Liver (tissue), 9 donors: ENCODE measurements around the gene RECQL5. TPM values are rescaled to one million over a fixed set of nuclear protein-coding genes. Genes with fewer than 3 reads are reported as not detected.

Experiments
- DNase-seq: peaks from one replicate; pipeline ENCODE4 v3.0.0-alpha.2; 2017; ENCODE audit warnings: low spot score
- H3K27ac ChIP-seq, 2 donors: one replicate each; pipeline ENCODE4 v1.7.0; 2013; ENCODE audit warnings: inconsistent platforms in 2 of 2, low read length in 2 of 2, control low read depth in 1 of 2, low read depth in 1 of 2, mild to moderate bottlenecking in 1 of 2
- H3K27me3 ChIP-seq, 4 donors: one replicate each; pipeline versions ENCODE4 v1.6.1 to v1.7.0; 2013; ENCODE audit warnings: low read length in 3 of 4, inconsistent platforms in 1 of 4, mild to moderate bottlenecking in 1 of 4, moderate library complexity in 1 of 4; ENCODE audit not compliant: control insufficient read depth in 4 of 4, insufficient read depth in 4 of 4
- H3K36me3 ChIP-seq, 4 donors: one replicate each; pipeline versions ENCODE4 v1.6.1 to v1.7.0; 2013; ENCODE audit warnings: low read length in 3 of 4, mild to moderate bottlenecking in 3 of 4, low read depth in 1 of 4, moderate library complexity in 1 of 4; ENCODE audit not compliant: control insufficient read depth in 4 of 4, insufficient read depth in 3 of 4
- H3K4me1 ChIP-seq, 4 donors: one replicate each; pipeline versions ENCODE4 v1.6.1 to v1.7.0; 2013; ENCODE audit warnings: low read length in 3 of 4, mild to moderate bottlenecking in 3 of 4, moderate library complexity in 1 of 4; ENCODE audit not compliant: control insufficient read depth in 4 of 4, insufficient read depth in 4 of 4
- H3K4me3 ChIP-seq, 3 donors: one replicate each; pipeline versions ENCODE4 v1.6.1 to v1.7.0; 2013; ENCODE audit warnings: low read length in 3 of 3, control low read depth in 1 of 3, low read depth in 1 of 3, mild to moderate bottlenecking in 1 of 3
- H3K9ac ChIP-seq, 2 donors: one replicate each; pipeline ENCODE4 v1.7.0; 2013; ENCODE audit warnings: low read length in 2 of 2, mild to moderate bottlenecking in 2 of 2, moderate library complexity in 2 of 2, control low read depth in 1 of 2, low read depth in 1 of 2
- H3K9me3 ChIP-seq, 4 donors: one replicate each; pipeline versions ENCODE4 v1.6.1 to v1.7.0; 2013; ENCODE audit warnings: low read length in 3 of 4; ENCODE audit not compliant: control insufficient read depth in 4 of 4
- EGR1 ChIP-seq, 2 donors: IDR thresholded peaks; 2 replicates each; pipeline ENCODE4 v1.6.1; 2016 to 2018; ENCODE audit warnings: antibody characterized with exemption in 2 of 2, low read depth in 2 of 2
- FOXA1 ChIP-seq: IDR thresholded peaks from 2 replicates; pipeline ENCODE4 v1.6.1; 2016; ENCODE audit warnings: antibody characterized with exemption
- GABPA ChIP-seq, 2 donors: IDR thresholded peaks in 1 of 2; conservative IDR thresholded peaks in 1 of 2; 2 replicates each; pipeline ENCODE4 v1.6.1; 2016; ENCODE audit warnings: antibody characterized with exemption in 2 of 2, mild to moderate bottlenecking in 1 of 2, moderate library complexity in 1 of 2
- HNF4A ChIP-seq, 2 donors: conservative IDR thresholded peaks; 2 replicates each; pipeline ENCODE4 v1.6.1; 2016; ENCODE audit warnings: antibody characterized with exemption in 2 of 2, mild to moderate bottlenecking in 2 of 2
- JUND ChIP-seq, 2 donors: IDR thresholded peaks; 2 replicates each; pipeline ENCODE4 v1.6.1; 2016; ENCODE audit warnings: antibody characterized with exemption in 2 of 2
- NR2F2 ChIP-seq: IDR thresholded peaks from 2 replicates; pipeline ENCODE4 v1.6.1; 2016; ENCODE audit warnings: antibody characterized with exemption
- RAD21 ChIP-seq, 2 donors: IDR thresholded peaks; 2 replicates each; pipeline ENCODE4 v1.6.1; 2016; ENCODE audit warnings: antibody characterized with exemption in 2 of 2, mild to moderate bottlenecking in 2 of 2
- SP1 ChIP-seq: IDR thresholded peaks from 2 replicates; pipeline ENCODE4 v1.6.1; 2018; ENCODE audit warnings: antibody characterized with exemption, mild to moderate bottlenecking
- TAF1 ChIP-seq: conservative IDR thresholded peaks from 2 replicates; pipeline ENCODE4 v1.6.1; 2016; ENCODE audit warnings: antibody characterized with exemption, mild to moderate bottlenecking
- WGBS: extraction: QIAGEN DNeasy Blood & Tissue Kit; methylation state at CpG from one replicate; pipeline ENCODE4 v1.1.7; 2013; 5-methylcytosine and 5-hydroxymethylcytosine counted together
- polyA plus RNA-seq, 2 donors: library from polyadenylated mRNA; stranded (reverse) in 1 of 2; unstranded in 1 of 2; fragments of 200-250 nt in 1 of 2; fragments of >200 nt in 1 of 2; fragmentation: Nextera tagmentation in 1 of 2; extraction: Ambion mirVana in 1 of 2; gene quantifications; one replicate each; pipeline versions ENCODE4 v1.2.1 to v1.2.3, GENCODE V29; 2013 to 2015
- total RNA-seq, 2 donors: library from RNA; depleted of rRNA; stranded (reverse); fragments of >200 nt; gene quantifications; one replicate each; pipeline ENCODE4 v1.2.3, GENCODE V29; 2014
- TF ChIP-seq, protein P1 (sequence below): IDR thresholded peaks from 2 replicates; pipeline ENCODE4 v1.6.1; 2016; ENCODE audit warnings: antibody characterized with exemption, mild to moderate bottlenecking
- TF ChIP-seq, protein P2 (sequence below): IDR thresholded peaks from 2 replicates; pipeline ENCODE4 v1.6.1; 2016; ENCODE audit warnings: antibody characterized with exemption
- TF ChIP-seq, protein P3 (sequence below): IDR thresholded peaks from 2 replicates; pipeline ENCODE4 v1.6.1; 2016; ENCODE audit warnings: antibody characterized with exemption
- donor health status: healthy.
- donor health status: healthy.
- donor health status: healthy.
- donor health status: healthy.
- donor health status: healthy.

RECQL5 gene
- total and polyA plus RNA-seq, 4 donors: 8.3 to 15.1 (median 11.5) TPM

DNA sequence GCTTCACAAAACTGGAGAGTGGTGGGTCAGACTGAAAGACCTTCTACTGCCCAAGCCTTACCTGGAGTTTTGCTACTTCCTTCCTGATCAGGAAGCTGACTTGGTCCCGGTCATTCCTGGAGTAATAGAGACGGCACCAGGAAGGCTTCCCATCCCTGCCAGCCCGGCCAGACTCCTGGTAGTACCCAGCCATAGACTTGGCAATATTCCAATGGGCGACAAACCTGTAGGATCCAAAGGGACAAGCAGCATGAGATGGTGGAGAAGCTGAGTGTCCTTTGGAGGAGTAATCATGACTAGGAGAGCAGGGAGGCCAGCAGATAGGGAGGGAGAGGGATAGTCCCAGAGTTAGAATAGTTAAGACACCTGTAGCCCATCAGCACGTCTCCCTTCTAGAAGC is 8.7 kb downstream of the RECQL5 start:
- no peaks in the 10 kb centered on the region for H3K4me1 ChIP-seq
- H3K4me3 ChIP-seq: no peak overlapping the region
- no peaks in the 10 kb centered on the region for H3K9me3 ChIP-seq
- H3K27ac ChIP-seq: no peak overlapping the region
- no peak for TF ChIP-seq EGR1 (IDR thresholded peaks at IDR 0.05; ENCODE audit: low read depth in 2 of 2)
- TF ChIP-seq FOXA1: no peak
- TF ChIP-seq NR2F2: no peak
- TF ChIP-seq RAD21 (IDR thresholded peaks at IDR 0.05): no peak
- TF ChIP-seq GABPA (IDR thresholded peaks at IDR 0.05 in 1 of 2, conservative IDR thresholded peaks at IDR 0.05 in 1 of 2): no peak
- TF ChIP-seq, protein P1, sequence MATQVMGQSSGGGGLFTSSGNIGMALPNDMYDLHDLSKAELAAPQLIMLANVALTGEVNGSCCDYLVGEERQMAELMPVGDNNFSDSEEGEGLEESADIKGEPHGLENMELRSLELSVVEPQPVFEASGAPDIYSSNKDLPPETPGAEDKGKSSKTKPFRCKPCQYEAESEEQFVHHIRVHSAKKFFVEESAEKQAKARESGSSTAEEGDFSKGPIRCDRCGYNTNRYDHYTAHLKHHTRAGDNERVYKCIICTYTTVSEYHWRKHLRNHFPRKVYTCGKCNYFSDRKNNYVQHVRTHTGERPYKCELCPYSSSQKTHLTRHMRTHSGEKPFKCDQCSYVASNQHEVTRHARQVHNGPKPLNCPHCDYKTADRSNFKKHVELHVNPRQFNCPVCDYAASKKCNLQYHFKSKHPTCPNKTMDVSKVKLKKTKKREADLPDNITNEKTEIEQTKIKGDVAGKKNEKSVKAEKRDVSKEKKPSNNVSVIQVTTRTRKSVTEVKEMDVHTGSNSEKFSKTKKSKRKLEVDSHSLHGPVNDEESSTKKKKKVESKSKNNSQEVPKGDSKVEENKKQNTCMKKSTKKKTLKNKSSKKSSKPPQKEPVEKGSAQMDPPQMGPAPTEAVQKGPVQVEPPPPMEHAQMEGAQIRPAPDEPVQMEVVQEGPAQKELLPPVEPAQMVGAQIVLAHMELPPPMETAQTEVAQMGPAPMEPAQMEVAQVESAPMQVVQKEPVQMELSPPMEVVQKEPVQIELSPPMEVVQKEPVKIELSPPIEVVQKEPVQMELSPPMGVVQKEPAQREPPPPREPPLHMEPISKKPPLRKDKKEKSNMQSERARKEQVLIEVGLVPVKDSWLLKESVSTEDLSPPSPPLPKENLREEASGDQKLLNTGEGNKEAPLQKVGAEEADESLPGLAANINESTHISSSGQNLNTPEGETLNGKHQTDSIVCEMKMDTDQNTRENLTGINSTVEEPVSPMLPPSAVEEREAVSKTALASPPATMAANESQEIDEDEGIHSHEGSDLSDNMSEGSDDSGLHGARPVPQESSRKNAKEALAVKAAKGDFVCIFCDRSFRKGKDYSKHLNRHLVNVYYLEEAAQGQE: no peak
- TF ChIP-seq JUND (IDR thresholded peaks at IDR 0.05): no peak
- TF ChIP-seq, protein P2, sequence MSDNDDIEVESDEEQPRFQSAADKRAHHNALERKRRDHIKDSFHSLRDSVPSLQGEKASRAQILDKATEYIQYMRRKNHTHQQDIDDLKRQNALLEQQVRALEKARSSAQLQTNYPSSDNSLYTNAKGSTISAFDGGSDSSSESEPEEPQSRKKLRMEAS: no peak
- TF ChIP-seq HNF4A (conservative IDR thresholded peaks at IDR 0.05): no peak
- TF ChIP-seq TAF1: no peak
- no peak for TF ChIP-seq SP1
- peaks cover 8 to 44% (median 27%) of the 10 kb centered on the region in 4 donors for H3K36me3 ChIP-seq
- no peaks in the 10 kb centered on the region for H3K27me3 ChIP-seq
- DNase-seq: no peak
- H3K9ac ChIP-seq: no peak overlapping the region
- 88% methylated on average over 5 of the region's 5 CpGs for WGBS

DNA sequence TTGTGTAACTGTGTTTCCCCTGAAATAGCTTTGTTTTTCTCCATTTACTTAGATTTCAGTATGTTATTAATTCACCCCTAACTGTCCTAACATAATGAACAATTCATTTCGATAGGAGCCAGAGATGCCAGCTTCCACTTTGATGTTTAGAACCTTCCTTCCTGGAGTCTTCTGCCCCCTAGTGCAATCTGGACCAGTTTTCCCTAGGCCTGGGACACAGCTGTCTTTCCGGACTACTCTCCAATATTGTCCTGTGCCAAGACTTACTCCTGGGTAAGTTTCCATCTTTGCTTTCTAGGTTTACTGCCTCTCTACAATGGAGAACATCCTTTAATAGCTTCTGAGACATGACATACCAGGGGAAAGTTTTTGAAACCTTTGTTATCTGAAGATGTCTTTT is 12.8 kb downstream of the RECQL5 start:
- 55% methylated on average over 2 of the region's 2 CpGs for WGBS
- Histone ChIP-seq H3K9ac (no peak overlapping the region), H3K27ac (no peak overlapping the region)

More for the DNA sequence above, 12.8 kb downstream of the RECQL5 start:
- no peak for DNase-seq
- no peaks in the 10 kb centered on the region for H3K9me3 ChIP-seq
- no peaks in the 10 kb centered on the region for H3K4me1 ChIP-seq
- TF ChIP-seq RAD21 (IDR thresholded peaks at IDR 0.05): peak; percentile 28 to 35
- TF ChIP-seq, protein P3, sequence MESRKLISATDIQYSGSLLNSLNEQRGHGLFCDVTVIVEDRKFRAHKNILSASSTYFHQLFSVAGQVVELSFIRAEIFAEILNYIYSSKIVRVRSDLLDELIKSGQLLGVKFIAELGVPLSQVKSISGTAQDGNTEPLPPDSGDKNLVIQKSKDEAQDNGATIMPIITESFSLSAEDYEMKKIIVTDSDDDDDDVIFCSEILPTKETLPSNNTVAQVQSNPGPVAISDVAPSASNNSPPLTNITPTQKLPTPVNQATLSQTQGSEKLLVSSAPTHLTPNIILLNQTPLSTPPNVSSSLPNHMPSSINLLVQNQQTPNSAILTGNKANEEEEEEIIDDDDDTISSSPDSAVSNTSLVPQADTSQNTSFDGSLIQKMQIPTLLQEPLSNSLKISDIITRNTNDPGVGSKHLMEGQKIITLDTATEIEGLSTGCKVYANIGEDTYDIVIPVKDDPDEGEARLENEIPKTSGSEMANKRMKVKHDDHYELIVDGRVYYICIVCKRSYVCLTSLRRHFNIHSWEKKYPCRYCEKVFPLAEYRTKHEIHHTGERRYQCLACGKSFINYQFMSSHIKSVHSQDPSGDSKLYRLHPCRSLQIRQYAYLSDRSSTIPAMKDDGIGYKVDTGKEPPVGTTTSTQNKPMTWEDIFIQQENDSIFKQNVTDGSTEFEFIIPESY: no peak
- TF ChIP-seq NR2F2: no peak
- H3K27me3 ChIP-seq: no peaks in the 10 kb centered on the region
- H3K4me3 ChIP-seq: no peak overlapping the region
- peaks cover 6 to 41% (median 14%) of the 10 kb centered on the region in 4 donors for H3K36me3 ChIP-seq
